Stimulated activated CD4-positive, alpha-beta T cell treated with anti-CD3 and anti-CD28 coated beads, Interleukin-2, amount 100 ng/mL, for 4 hours (primary cell): ENCODE data around the gene HNRNPDL.
"Not testable (repeated sequence)": the region's sequence is repeated elsewhere in the genome, so short reads cannot be mapped to it uniquely, and the experiment has no call there.

Experiments
- DNase-seq: peaks from one replicate; pipeline ENCODE4 v3.0.0-alpha.2; 2020; ENCODE audit warnings: low read depth

Gene HNRNPDL

GRCh38 chr4:82432596-82432995, 2.3 kb upstream of the HNRNPDL start:
- no peak for DNase-seq

GRCh38 chr4:82431831-82432230, 1.6 kb upstream of the HNRNPDL start:
- DNase-seq, result no peak

GRCh38 chr4:82430964-82431745, 893 bp upstream of the HNRNPDL start:
- DNase-seq, result no peak

- no peak for DNase-seq
Measured at GRCh38 chr4:82429728-82430192, 502 bp downstream of the HNRNPDL start.

GRCh38 chr4:82428969-82429727, 1.1 kb downstream of the HNRNPDL start:
- DNase-seq, result peak; percentile 90

GRCh38 chr4:82428526-82428968, 1.7 kb downstream of the HNRNPDL start:
- no peak for DNase-seq

GRCh38 chr4:82425478-82425877, 4.8 kb downstream of the HNRNPDL start:
- DNase-seq, result no peak

- DNase-seq, result no peak
Measured at GRCh38 chr4:82423245-82424054, 6.8 kb downstream of the HNRNPDL start.

GRCh38 chr4:82422616-82423015, 7.6 kb downstream of the HNRNPDL start:
- no peak for DNase-seq

- DNase-seq, result no peak
Measured at GRCh38 chr4:82421796-82422560, 8.3 kb downstream of the HNRNPDL start.

GRCh38 chr4:82419451-82419850, 10.8 kb downstream of the HNRNPDL start:
- no peak for DNase-seq

GRCh38 chr4:82415922-82416365, 14.3 kb downstream of the HNRNPDL start:
- DNase-seq, result no peak

- not testable (repeated sequence) for DNase-seq
Measured at GRCh38 chr4:82415061-82415460, 15.2 kb downstream of the HNRNPDL start.

- DNase-seq, result no peak
Measured at GRCh38 chr4:82403725-82404124, 26.5 kb downstream of the HNRNPDL start.

GRCh38 chr4:82402196-82402775, 28.0 kb downstream of the HNRNPDL start:
- no peak for DNase-seq

- DNase-seq, result no peak
Measured at GRCh38 chr4:82401600-82401999, 28.7 kb downstream of the HNRNPDL start.

- DNase-seq, result no peak
Measured at GRCh38 chr4:82398263-82398662, 32.0 kb downstream of the HNRNPDL start.

GRCh38 chr4:82397527-82397926, 32.7 kb downstream of the HNRNPDL start:
- no peak for DNase-seq

GRCh38 chr4:82394896-82395295, 35.4 kb downstream of the HNRNPDL start:
- no peak for DNase-seq

GRCh38 chr4:82390061-82390460, 40.2 kb downstream of the HNRNPDL start:
- DNase-seq, result not testable (repeated sequence)

- no peak for DNase-seq
Measured at GRCh38 chr4:82388405-82388804, 41.9 kb downstream of the HNRNPDL start.
